Endodermal cell (in vitro differentiated cells): Measurements from ENCODE around the gene PKM. TPM values are rescaled to one million over a fixed set of nuclear protein-coding genes. Genes with fewer than 3 reads are reported as not detected.

ENCODE experiments used
- DNase-seq: peaks from one replicate; pipeline ENCODE4 v3.0.0-alpha.2; 2017
- H3K27ac ChIP-seq: 2 replicates; pipeline ENCODE4 v1.5.1; 2013; ENCODE audit warnings: mild to moderate bottlenecking, low read depth, low read length, moderate library complexity
- H3K27me3 ChIP-seq: 2 replicates; pipeline ENCODE4 v1.6.1; 2013; ENCODE audit warnings: mild to moderate bottlenecking, low read length, moderate library complexity; ENCODE audit not compliant: insufficient read depth, control insufficient read depth, poor library complexity, severe bottlenecking
- H3K36me3 ChIP-seq: 2 replicates; pipeline ENCODE4 v1.7.0; 2013; ENCODE audit warnings: mild to moderate bottlenecking, low read length, moderate library complexity; ENCODE audit not compliant: control insufficient read depth, insufficient read depth
- H3K4me1 ChIP-seq: one replicate; pipeline ENCODE4 v1.7.0; 2013; ENCODE audit warnings: low read length; ENCODE audit not compliant: control insufficient read depth, insufficient read depth
- H3K4me3 ChIP-seq: 2 replicates; pipeline ENCODE4 v1.5.1; 2013; ENCODE audit warnings: mild to moderate bottlenecking, low read length, moderate library complexity
- H3K9ac ChIP-seq: 2 replicates; pipeline ENCODE4 v1.6.1; 2013; ENCODE audit warnings: mild to moderate bottlenecking, low read length, moderate library complexity; ENCODE audit not compliant: poor library complexity, severe bottlenecking; ENCODE audit errors: extremely low read depth
- H3K9me3 ChIP-seq: 2 replicates; pipeline ENCODE4 v1.6.1; 2013; ENCODE audit warnings: mild to moderate bottlenecking, low read length, moderate library complexity; ENCODE audit not compliant: control insufficient read depth
- H3K27ac Mint-ChIP-seq: 2 replicates; pipeline ENCODE4 v1.8.0; 2020; ENCODE audit warnings: mixed read lengths
- H3K27me3 Mint-ChIP-seq: 2 replicates; pipeline ENCODE4 v1.8.0; 2021; ENCODE audit warnings: mild to moderate bottlenecking, mixed read lengths; ENCODE audit not compliant: insufficient read depth
- H3K36me3 Mint-ChIP-seq: 2 replicates; pipeline ENCODE4 v1.8.0; 2020; ENCODE audit warnings: low read depth, mixed read lengths
- H3K4me1 Mint-ChIP-seq: 2 replicates; pipeline ENCODE4 v1.8.0; 2020; ENCODE audit warnings: mixed read lengths
- H3K4me3 Mint-ChIP-seq: 2 replicates; pipeline ENCODE4 v1.8.0; 2020; ENCODE audit warnings: mild to moderate bottlenecking, moderate library complexity, mixed read lengths
- H3K9me3 Mint-ChIP-seq: 2 replicates; pipeline ENCODE4 v1.8.0; 2020; ENCODE audit warnings: mild to moderate bottlenecking, mixed read lengths
- CTCF ChIP-seq: fragments of 200-600 bp; sonication (generic); conservative IDR thresholded peaks from 2 replicates; pipeline ENCODE4 v1.5.0; 2021; ENCODE audit warnings: antibody characterized with exemption, mild to moderate bottlenecking
- whole genome bisulfite sequencing, 2 experiments: methylation state at CpG; one replicate each; pipeline versions ENCODE4 v1.1.5 to v1.1.7; 2013; ENCODE audit warnings: missing lambda C conversion rate in 2 of 2, mixed read lengths in 1 of 2; ENCODE audit not compliant: insufficient coverage in 1 of 2, insufficient read length in 1 of 2; 5-methylcytosine and 5-hydroxymethylcytosine counted together
- total RNA-seq, 2 donors: library from RNA; stranded (reverse); fragmentation: NEBNext Ultra II Directional in 1 of 2; extraction: Animal tissue kit (Norgen Biotek cat#: 25700) in 1 of 2; gene quantifications; 2 replicates in 1 of 2; 3 replicates in 1 of 2; pipeline ENCODE4 v1.2.1, GENCODE V29; 2021

The PKM gene
- total RNA-seq, 2 donors from 2014 or later = 2,197 to 2,355 TPM

GRCh38 chr15:72207558-72208085 is 23.4 kb downstream of the PKM start:
- H3K27ac Mint-ChIP-seq = no peak overlapping the region
- peaks cover 98% of the 10 kb centered on the region for H3K36me3 ChIP-seq

GRCh38 chr15:72206677-72207000 is 24.4 kb downstream of the PKM start:
- Histone ChIP-seq H3K27me3 (no peaks in the 10 kb centered on the region), H3K4me1 (no peaks in the 10 kb centered on the region), H3K4me3 (no peak overlapping the region), H3K27ac (no peak overlapping the region), H3K9me3 (no peaks in the 10 kb centered on the region), H3K9ac (no peak overlapping the region), H3K36me3 (peaks cover 98% of the 10 kb centered on the region)
- 90 to 96% methylated on average over 5 of the region's 5 CpGs for WGBS, 2 experiments
- TF ChIP-seq CTCF = no peak
- Mint-ChIP-seq H3K9me3 (no peaks in the 10 kb centered on the region), H3K27me3 (no peaks in the 10 kb centered on the region), H3K4me3 (no peak overlapping the region), H3K27ac (no peak overlapping the region), H3K4me1 (no peaks in the 10 kb centered on the region), H3K36me3 (peaks cover 98% of the 10 kb centered on the region)
- peak; percentile 34 for DNase-seq

More at GRCh38 chr15:72207558-72208085, 23.4 kb downstream of the PKM start:
- Mint-ChIP-seq H3K9me3 (no peaks in the 10 kb centered on the region), H3K27me3 (no peaks in the 10 kb centered on the region), H3K36me3 (peaks cover 98% of the 10 kb centered on the region), H3K4me3 (no peak overlapping the region), H3K4me1 (no peaks in the 10 kb centered on the region)
- Histone ChIP-seq H3K27me3 (no peaks in the 10 kb centered on the region), H3K4me1 (no peaks in the 10 kb centered on the region), H3K9me3 (no peaks in the 10 kb centered on the region), H3K27ac (no peak overlapping the region), H3K4me3 (no peak overlapping the region), H3K9ac (no peak overlapping the region)
- no peak for DNase-seq
- no peak for TF ChIP-seq CTCF

GRCh38 chr15:72205896-72206676 is 24.9 kb downstream of the PKM start:
- Mint-ChIP-seq H3K27me3 (no peaks in the 10 kb centered on the region), H3K4me3 (no peak overlapping the region), H3K36me3 (peaks cover 96% of the 10 kb centered on the region), H3K27ac (no peak overlapping the region), H3K9me3 (no peaks in the 10 kb centered on the region), H3K4me1 (no peaks in the 10 kb centered on the region)
- Histone ChIP-seq H3K36me3 (peaks cover 98% of the 10 kb centered on the region), H3K9me3 (no peaks in the 10 kb centered on the region), H3K27me3 (no peaks in the 10 kb centered on the region), H3K9ac (no peak overlapping the region), H3K4me1 (no peaks in the 10 kb centered on the region), H3K27ac (no peak overlapping the region), H3K4me3 (no peak overlapping the region)
- DNase-seq = peak; percentile 37
- WGBS, 2 experiments = 93 to 94% methylated on average over 5 to 10 of the region's 10 CpGs
- TF ChIP-seq CTCF = no peak
